Activated naive CD4-positive, alpha-beta T cell treated with Interleukin-2 at 50 U/mL for 16 hours (primary cell): ENCODE measurements around the gene PRSS56.
"Not testable (repeated sequence)": the region's sequence is repeated elsewhere in the genome, so short reads cannot be mapped to it uniquely, and the experiment has no call there.

ENCODE experiments used
- DNase-seq: peaks from one replicate; pipeline ENCODE4 v3.0.0-alpha.2; 2020

The PRSS56 gene

GRCh38 chr2:232526372-232526941, 6.3 kb downstream of the PRSS56 start:
- no peak for DNase-seq

GRCh38 chr2:232527905-232528470, 7.8 kb downstream of the PRSS56 start:
- DNase-seq, result no peak

GRCh38 chr2:232528746-232529460, 8.7 kb downstream of the PRSS56 start:
- no peak for DNase-seq

- no peak for DNase-seq
These were observed 9.8 kb downstream of the PRSS56 start for GRCh38 chr2:232529806-232530547.

GRCh38 chr2:232530626-232531260, 10.6 kb downstream of the PRSS56 start:
- no peak for DNase-seq

GRCh38 chr2:232532419-232532818, 12.2 kb downstream of the PRSS56 start:
- DNase-seq, result no peak

- not testable (repeated sequence) for DNase-seq
These were observed 12.6 kb downstream of the PRSS56 start for GRCh38 chr2:232532821-232533220.

- DNase-seq, result no peak
These were observed 13.9 kb downstream of the PRSS56 start for GRCh38 chr2:232533944-232534710.

GRCh38 chr2:232534940-232535651, 14.9 kb downstream of the PRSS56 start:
- no peak for DNase-seq

GRCh38 chr2:232535761-232536530, 15.8 kb downstream of the PRSS56 start:
- DNase-seq, result no peak

GRCh38 chr2:232537079-232537478, 16.9 kb downstream of the PRSS56 start:
- DNase-seq, result no peak

- no peak for DNase-seq
These were observed 17.3 kb downstream of the PRSS56 start for GRCh38 chr2:232537499-232537898.

- DNase-seq, result no peak
These were observed 18.5 kb downstream of the PRSS56 start for GRCh38 chr2:232538671-232539070.

- no peak for DNase-seq
These were observed 19.4 kb downstream of the PRSS56 start, which contains the start of gene CHRNG for GRCh38 chr2:232539298-232540231. Gene CHRNG (plus strand): TSS chr2:232539692. CDS start chr2:232539748, 56 bp downstream.

GRCh38 chr2:232540441-232541041, 20.4 kb downstream of the PRSS56 start:
- no peak for DNase-seq

GRCh38 chr2:232541195-232541960, 21.2 kb downstream of the PRSS56 start:
- no peak for DNase-seq

GRCh38 chr2:232541961-232542714, 21.9 kb downstream of the PRSS56 start:
- no peak for DNase-seq
